Measurements from ENCODE around the gene ZNF511. TPM values are rescaled to one million over a fixed set of nuclear protein-coding genes. Genes with fewer than 3 reads are reported as not detected.

ZNF511 gene
- total and polyA plus RNA-seq, 2 of the 4 experiments (the other 2 are of a cell fraction) = 13.6 to 32.6 TPM

- Histone ChIP-seq H3K18ac (ENCODE audit: low read depth, low read length) (no peak overlapping the region), H3K4ac (ENCODE audit: low read depth, low read length) (no peak overlapping the region), H3K9ac (ENCODE audit: low read depth, low read length) (no peak overlapping the region), H2AFZ (replicated peaks; ENCODE audit: low read length, poor library complexity) (no peak overlapping the region), H3K23ac (ENCODE audit: low read depth, low read length) (no peak overlapping the region), H2BK20ac (ENCODE audit: low read depth, low read length) (no peak overlapping the region), H2AK5ac (ENCODE audit: low read depth, low read length) (no peak overlapping the region), H2BK5ac (ENCODE audit: low read depth, low read length, poor library complexity, severe bottlenecking) (no peak overlapping the region), H2AK9ac (replicated peaks; ENCODE audit: low read depth, low read length, poor library complexity) (no peak overlapping the region), H3K9me1 (ENCODE audit: insufficient read depth, low read length) (0 out of 2 replicates have a peak, but pooled peaks cover 4% of the 10 kb centered on the region), H3K14ac (replicated peaks; ENCODE audit: low read depth, low read length) (no peak overlapping the region), H3K56ac (ENCODE audit: extremely low read depth, insufficient read depth, low read length) (no peak overlapping the region), H2BK120ac (ENCODE audit: low read depth, low read length) (no peak overlapping the region), H3K36me3 (ENCODE audit: control insufficient read depth, insufficient read depth, low read length) (no peaks in the 10 kb centered on the region), H3K4me1 (ENCODE audit: control insufficient read depth, insufficient read depth, low read length) (no peaks in the 10 kb centered on the region), H3K9me3 (ENCODE audit: control insufficient read depth, insufficient read depth, low read length) (no peaks in the 10 kb centered on the region), H3K4me3 (ENCODE audit: insufficient read depth, low read depth, low read length) (no peak overlapping the region), H4K5ac (ENCODE audit: low read depth, low read length) (no peak overlapping the region), H2BK15ac (ENCODE audit: low read depth, low read length) (no peak overlapping the region), H3K4me2 (ENCODE audit: low read depth, low read length) (no peak overlapping the region), H3K27me3 (ENCODE audit: control insufficient read depth, insufficient read depth, low read length) (peaks cover 20% of the 10 kb centered on the region), H3K27ac (ENCODE audit: insufficient read depth, low read length) (no peak overlapping the region), H4K8ac (ENCODE audit: low read depth in 2 of 2, low read length in 2 of 2) (no peak overlapping the region), H3K79me1 (ENCODE audit: low read depth in 1 of 2, low read length in 2 of 2) (no peaks in the 10 kb centered on the region), H4K91ac (ENCODE audit: insufficient read depth, low read depth, low read length) (no peak overlapping the region), H4K20me1 (ENCODE audit: insufficient read depth, low read length) (no peaks in the 10 kb centered on the region)
- dilution Hi-C loops (cut with HindIII; ENCODE audit: low sequenced_read_pairs, unreplicated experiment) (no loop called here), intact Hi-C loops (cut with micrococcal nuclease) (no loop called here), in situ Hi-C loops (cut with MboI; ENCODE audit: low sequenced_read_pairs) (no loop called here)
- BruUV-seq (replicated peaks) = no TSS peak
- WGBS, 2 experiments (ENCODE audit: extremely low coverage in 2 of 2, insufficient read length in 1 of 2) = 67% methylated on average over 3 of the region's 5 CpGs; no CpG with 5 or more reads in 1 of the 2 experiments
- ATAC-seq (ENCODE audit: low read depth) (no peak), DNase-seq (no peak)
- TF ChIP-seq POLR2A (IDR thresholded peaks at IDR 0.05; ENCODE audit: low read depth, low read length) (no peak), CEBPB (IDR thresholded peaks at IDR 0.05; ENCODE audit: low read depth, low read length) (no peak), MAZ (IDR thresholded peaks at IDR 0.05; ENCODE audit: borderline replicate concordance, low read depth, low read length) (no peak), MAFK (IDR thresholded peaks at IDR 0.05; ENCODE audit: low read depth, low read length) (no peak), RFX5 (IDR thresholded peaks at IDR 0.05; ENCODE audit: low read depth, low read length) (no peak), FOS (IDR thresholded peaks at IDR 0.05; ENCODE audit: low read depth, low read length) (no peak), USF2 (IDR thresholded peaks at IDR 0.05; ENCODE audit: low read depth, low read length) (no peak), RAD21 (IDR thresholded peaks at IDR 0.05; ENCODE audit: low read length) (no peak), RCOR1 (IDR thresholded peaks at IDR 0.05; ENCODE audit: insufficient replicate concordance, low read length) (no peak), ELK1 (IDR thresholded peaks at IDR 0.05; ENCODE audit: borderline replicate concordance, low read depth, low read length) (no peak), BHLHE40 (IDR thresholded peaks at IDR 0.05; ENCODE audit: low read depth, low read length) (no peak), MXI1 (IDR thresholded peaks at IDR 0.05; ENCODE audit: borderline replicate concordance, low read depth, low read length) (no peak), NFE2L2 (IDR thresholded peaks at IDR 0.05; ENCODE audit: low read depth, low read length) (no peak), SMC3 (IDR thresholded peaks at IDR 0.05; ENCODE audit: low read depth, low read length) (no peak)
- CTCF ChIA-PET = interaction anchor here (0.8 kb wide), 1 partner anchor 15 kb away, joined by 3 read pairs; no protein-coding TSS in a partner anchor
- POLR2A ChIA-PET (ENCODE audit: unreplicated experiment) = no interaction called here
Measured at GRCh38 chr10:133344236-133344635, 35.5 kb downstream of the ZNF511 start.
